Smooth muscle cell (in vitro differentiated cells): ENCODE measurements around the gene TOLLIP. TPM values are rescaled to one million over a fixed set of nuclear protein-coding genes. Genes with fewer than 3 reads are reported as not detected.

Experiments
- DNase-seq: peaks from one replicate; lab custom pipeline; 2025; ENCODE audit not compliant: unreplicated experiment; lab: John Stamatoyannopoulos, UW
- H2AFZ ChIP-seq: fragments of 200-600 bp; sonication (generic); 2 replicates; pipeline ENCODE4 v1.6.0; 2016; ENCODE audit warnings: antibody characterized with exemption, low read depth, mild to moderate bottlenecking
- H3F3A ChIP-seq: fragments of 200-600 bp; sonication (generic); 2 replicates; pipeline ENCODE4 v1.6.0; 2017; ENCODE audit warnings: antibody characterized with exemption, low read depth
- H3K27ac ChIP-seq: fragments of 200-600 bp; sonication (generic); 2 replicates; pipeline ENCODE4 v1.5.1; 2016; ENCODE audit warnings: low read depth, mild to moderate bottlenecking
- H3K27me3 ChIP-seq: fragments of 200-600 bp; sonication (generic); 2 replicates; pipeline ENCODE4 v1.6.1; 2016; ENCODE audit warnings: low read depth, mild to moderate bottlenecking
- H3K36me3 ChIP-seq: fragments of 200-600 bp; sonication (generic); 2 replicates; pipeline ENCODE4 v1.5.1; 2016; ENCODE audit warnings: low read depth
- H3K4me1 ChIP-seq: fragments of 200-600 bp; sonication (generic); 2 replicates; pipeline ENCODE4 v1.5.1; 2016; ENCODE audit warnings: low read depth
- H3K4me2 ChIP-seq: fragments of 200-600 bp; sonication (generic); 2 replicates; pipeline ENCODE4 v1.6.0; 2016; ENCODE audit warnings: mild to moderate bottlenecking
- H3K4me3 ChIP-seq: fragments of 200-600 bp; sonication (generic); 2 replicates; pipeline ENCODE4 v1.5.1; 2016; ENCODE audit warnings: mild to moderate bottlenecking
- H3K79me2 ChIP-seq: fragments of 200-600 bp; sonication (generic); 2 replicates; pipeline ENCODE4 v1.6.0; 2016; ENCODE audit warnings: low read depth, mild to moderate bottlenecking
- H3K9ac ChIP-seq: fragments of 200-600 bp; sonication (generic); 2 replicates; pipeline ENCODE4 v1.6.0; 2016; ENCODE audit warnings: low read depth
- H3K9me3 ChIP-seq: fragments of 200-600 bp; sonication (generic); replicated peaks from 2 replicates; pipeline ENCODE4 v1.5.1; 2016; ENCODE audit warnings: low read depth
- H4K20me1 ChIP-seq: fragments of 200-600 bp; sonication (generic); 2 replicates; pipeline ENCODE4 v1.6.0; 2016; ENCODE audit warnings: low read depth
- WGBS: methylation state at CpG from one replicate; pipeline ENCODE4 v1.1.7; 2016; ENCODE audit warnings: low lambda C conversion rate; 5-methylcytosine and 5-hydroxymethylcytosine counted together
- polyA plus RNA-seq: library from polyadenylated mRNA; unstranded; fragments of >200 nt; fragmentation: Nextera tagmentation; extraction: Ambion mirVana; gene quantifications from 2 replicates; pipeline ENCODE4 v1.2.1, GENCODE V29; 2016
- total RNA-seq: library from RNA; depleted of rRNA; stranded (reverse); fragments of >200 nt; gene quantifications from 2 replicates; pipeline ENCODE4 v1.2.3, GENCODE V29; 2014
- TF ChIP-seq, protein P1 (sequence below): fragments of 200-600 bp; sonication (generic); IDR thresholded peaks from 2 replicates; pipeline ENCODE4 v1.5.1; 2017; ENCODE audit warnings: borderline replicate concordance, mild to moderate bottlenecking, antibody characterized with exemption; ENCODE audit not compliant: insufficient read depth, poor library complexity, severe bottlenecking

The TOLLIP gene
- total and polyA plus RNA-seq, 2 experiments from 2014 or later, result 20.3 to 63.0 TPM

DNA sequence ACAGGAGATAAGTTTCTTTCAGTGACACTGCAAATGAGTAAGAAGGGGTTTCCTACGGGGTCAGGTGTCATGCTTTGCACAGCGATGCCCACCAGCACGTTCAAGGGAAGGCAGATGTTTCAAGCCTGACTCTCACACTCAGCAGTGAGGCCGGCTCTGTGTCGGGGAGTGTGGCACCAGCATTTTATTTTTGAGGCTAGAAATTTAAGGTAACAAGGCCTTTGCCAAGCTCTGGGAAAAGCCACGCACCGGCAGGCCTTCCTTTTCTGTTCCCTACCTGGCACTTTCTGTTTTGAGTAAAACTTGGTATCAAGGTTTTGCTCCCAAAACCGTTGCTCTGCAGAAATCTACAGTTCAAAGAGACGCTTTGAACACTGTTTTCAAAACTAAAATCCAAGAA is 38.0 kb downstream of the TOLLIP start:
- H3K9me3 ChIP-seq, result no peaks in the 10 kb centered on the region
- peaks cover 7% of the 10 kb centered on the region for H3F3A ChIP-seq
- no peak overlapping the region for H3K9ac ChIP-seq
- no peak overlapping the region for H2AFZ ChIP-seq
- H3K4me3 ChIP-seq, result no peak overlapping the region
- H3K36me3 ChIP-seq, result no peaks in the 10 kb centered on the region
- H4K20me1 ChIP-seq, result peaks cover 17% of the 10 kb centered on the region
- H3K27ac ChIP-seq, result no peak overlapping the region
- no peaks in the 10 kb centered on the region for H3K79me2 ChIP-seq
- H3K27me3 ChIP-seq, result no peaks in the 10 kb centered on the region
- H3K4me1 ChIP-seq, result no peaks in the 10 kb centered on the region
- TF ChIP-seq, protein P1, sequence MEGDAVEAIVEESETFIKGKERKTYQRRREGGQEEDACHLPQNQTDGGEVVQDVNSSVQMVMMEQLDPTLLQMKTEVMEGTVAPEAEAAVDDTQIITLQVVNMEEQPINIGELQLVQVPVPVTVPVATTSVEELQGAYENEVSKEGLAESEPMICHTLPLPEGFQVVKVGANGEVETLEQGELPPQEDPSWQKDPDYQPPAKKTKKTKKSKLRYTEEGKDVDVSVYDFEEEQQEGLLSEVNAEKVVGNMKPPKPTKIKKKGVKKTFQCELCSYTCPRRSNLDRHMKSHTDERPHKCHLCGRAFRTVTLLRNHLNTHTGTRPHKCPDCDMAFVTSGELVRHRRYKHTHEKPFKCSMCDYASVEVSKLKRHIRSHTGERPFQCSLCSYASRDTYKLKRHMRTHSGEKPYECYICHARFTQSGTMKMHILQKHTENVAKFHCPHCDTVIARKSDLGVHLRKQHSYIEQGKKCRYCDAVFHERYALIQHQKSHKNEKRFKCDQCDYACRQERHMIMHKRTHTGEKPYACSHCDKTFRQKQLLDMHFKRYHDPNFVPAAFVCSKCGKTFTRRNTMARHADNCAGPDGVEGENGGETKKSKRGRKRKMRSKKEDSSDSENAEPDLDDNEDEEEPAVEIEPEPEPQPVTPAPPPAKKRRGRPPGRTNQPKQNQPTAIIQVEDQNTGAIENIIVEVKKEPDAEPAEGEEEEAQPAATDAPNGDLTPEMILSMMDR, result no peak
- 88% methylated on average over 9 of the region's 9 CpGs for WGBS
- H3K4me2 ChIP-seq, result no peak overlapping the region
- DNase-seq, result no peak

DNA sequence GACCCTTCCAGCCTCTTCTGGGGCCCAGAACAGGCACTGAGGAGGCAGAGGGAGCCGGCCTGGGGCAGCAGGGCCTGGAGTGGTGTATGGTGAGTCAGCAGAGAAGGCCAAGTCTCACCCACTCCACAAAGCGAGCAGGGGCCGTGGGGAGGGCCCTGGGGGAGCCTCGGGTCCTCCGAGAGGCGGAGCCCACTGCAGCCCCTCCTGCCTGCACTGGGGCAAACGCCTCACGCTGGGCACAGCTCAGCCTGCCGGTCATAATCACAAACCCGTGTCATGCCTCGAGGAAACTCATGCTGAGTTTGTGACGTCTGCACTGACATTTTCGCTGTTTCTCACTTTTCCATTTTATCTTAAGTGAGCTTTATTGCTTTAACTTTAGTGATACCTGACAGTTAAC is 38.4 kb downstream of the TOLLIP start:
- no peak overlapping the region for H2AFZ ChIP-seq
- 40% methylated on average over 11 of the region's 13 CpGs for WGBS
- no peaks in the 10 kb centered on the region for H3K9me3 ChIP-seq
- no peak overlapping the region for H3K4me3 ChIP-seq
- DNase-seq, result no peak
- peaks cover 13% of the 10 kb centered on the region for H4K20me1 ChIP-seq
- TF ChIP-seq, protein P1, result no peak
- no peaks in the 10 kb centered on the region for H3K27me3 ChIP-seq
- H3K9ac ChIP-seq, result no peak overlapping the region
- no peaks in the 10 kb centered on the region for H3K79me2 ChIP-seq
- H3K27ac ChIP-seq, result no peak overlapping the region
- no peaks in the 10 kb centered on the region for H3K4me1 ChIP-seq
- no peaks in the 10 kb centered on the region for H3K36me3 ChIP-seq
- peaks cover 7% of the 10 kb centered on the region for H3F3A ChIP-seq
- H3K4me2 ChIP-seq, result no peak overlapping the region

DNA sequence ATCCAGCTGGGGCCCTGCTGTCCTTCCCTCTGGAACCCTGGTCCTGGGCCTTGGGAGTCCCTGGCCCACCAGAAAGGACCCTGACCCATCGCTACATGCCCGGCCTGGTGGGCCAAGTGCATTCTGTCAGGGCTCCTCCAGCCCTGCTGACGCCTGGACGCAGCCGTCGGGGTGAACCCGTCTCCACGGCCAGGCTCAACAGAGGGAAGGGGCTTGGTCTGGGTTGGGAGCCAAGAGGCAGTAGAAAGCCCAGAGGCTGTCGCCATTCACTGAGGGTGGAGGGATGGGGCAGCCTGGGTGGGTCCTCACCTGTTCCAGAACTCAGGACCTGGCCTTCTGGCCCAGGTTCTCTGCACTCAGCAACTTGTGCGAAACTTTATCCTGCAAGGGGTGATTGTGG is 39.0 kb downstream of the TOLLIP start:
- H4K20me1 ChIP-seq, result peaks cover 9% of the 10 kb centered on the region
- H3K4me1 ChIP-seq, result no peaks in the 10 kb centered on the region
- no peaks in the 10 kb centered on the region for H3K27me3 ChIP-seq
- no peaks in the 10 kb centered on the region for H3K79me2 ChIP-seq
- no peak for DNase-seq
- no peaks in the 10 kb centered on the region for H3K36me3 ChIP-seq
- TF ChIP-seq, protein P1, result no peak
- H3F3A ChIP-seq, result peaks cover 7% of the 10 kb centered on the region
- no peak overlapping the region for H3K27ac ChIP-seq
- no peak overlapping the region for H3K9ac ChIP-seq
- H3K4me3 ChIP-seq, result no peak overlapping the region
- WGBS, result 98% methylated on average over 10 of the region's 10 CpGs
- no peak overlapping the region for H2AFZ ChIP-seq
- no peak overlapping the region for H3K4me2 ChIP-seq
- H3K9me3 ChIP-seq, result no peaks in the 10 kb centered on the region

DNA sequence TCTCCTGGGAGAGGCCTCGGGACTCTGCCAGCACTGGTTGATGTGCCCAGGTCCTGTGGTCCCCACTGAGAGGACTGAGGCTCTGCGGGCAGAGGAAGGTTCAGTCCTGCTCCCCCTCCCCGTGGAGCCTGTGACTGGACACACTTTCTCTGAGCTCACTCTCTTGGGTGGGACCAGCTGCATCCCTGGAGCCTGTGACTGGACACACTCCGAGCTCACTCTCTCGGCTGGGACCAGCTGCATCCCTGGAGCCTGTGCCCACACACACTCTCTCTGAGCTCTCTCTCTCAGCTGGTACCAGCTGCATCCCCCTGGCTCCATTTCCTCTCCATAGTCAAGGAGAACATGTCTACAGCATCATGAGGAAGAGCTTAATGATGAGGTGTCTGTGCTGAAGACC is 39.5 kb downstream of the TOLLIP start:
- Histone ChIP-seq H3F3A (peaks cover 7% of the 10 kb centered on the region), H3K9me3 (no peaks in the 10 kb centered on the region), H3K4me2 (no peak overlapping the region), H4K20me1 (peaks cover 4% of the 10 kb centered on the region), H3K27ac (no peak overlapping the region), H3K4me3 (no peak overlapping the region), H3K9ac (no peak overlapping the region), H3K27me3 (no peaks in the 10 kb centered on the region), H3K36me3 (no peaks in the 10 kb centered on the region), H3K79me2 (no peaks in the 10 kb centered on the region), H2AFZ (no peak overlapping the region), H3K4me1 (no peaks in the 10 kb centered on the region)
- TF ChIP-seq, protein P1, result no peak
- 94% methylated on average over 5 of the region's 5 CpGs for WGBS
- DNase-seq, result no peak
